GM19397 (cell line): ENCODE results near the gene TCP10L.
"Not testable (repeated sequence)": the region's sequence is repeated elsewhere in the genome, so short reads cannot be mapped to it uniquely, and the experiment has no call there.

Experiments
- ATAC-seq: cut with Tn5 transposase; IDR thresholded peaks from one replicate; pipeline ENCODE4 v1.9.1; 2021; ENCODE audit warnings: mild to moderate bottlenecking, moderate library complexity; ENCODE audit not compliant: unreplicated experiment

TCP10L gene

GRCh38 chr21:32558106-32558505 is 27.2 kb downstream of the TCP10L start:
- no peak for ATAC-seq

GRCh38 chr21:32554832-32555638 is 30.3 kb downstream of the TCP10L start:
- no peak for ATAC-seq

- ATAC-seq: no peak
Observed at GRCh38 chr21:32549886-32550285, 35.4 kb downstream of the TCP10L start.

- no peak for ATAC-seq
Observed at GRCh38 chr21:32549440-32549839, 35.9 kb downstream of the TCP10L start.

- ATAC-seq: no peak
Observed at GRCh38 chr21:32548978-32549377, 36.3 kb downstream of the TCP10L start.

GRCh38 chr21:32547018-32547417 is 38.3 kb downstream of the TCP10L start:
- ATAC-seq: no peak

- ATAC-seq: no peak
Observed at GRCh38 chr21:32545948-32546441, 39.3 kb downstream of the TCP10L start.

GRCh38 chr21:32544697-32545096 is 40.6 kb downstream of the TCP10L start:
- no peak for ATAC-seq

- ATAC-seq: no peak
Observed at GRCh38 chr21:32543975-32544374, 41.3 kb downstream of the TCP10L start.

- ATAC-seq: not testable (repeated sequence)
Observed at GRCh38 chr21:32543056-32543455, 42.3 kb downstream of the TCP10L start.

GRCh38 chr21:32539378-32539777 is 45.9 kb downstream of the TCP10L start:
- ATAC-seq: no peak

GRCh38 chr21:32538147-32538792 is 47.1 kb downstream of the TCP10L start:
- ATAC-seq: no peak

GRCh38 chr21:32537569-32537881 is 47.8 kb downstream of the TCP10L start:
- ATAC-seq: no peak

GRCh38 chr21:32535612-32536011 is 49.7 kb downstream of the TCP10L start:
- no peak for ATAC-seq

- no peak for ATAC-seq
Observed at GRCh38 chr21:32534113-32534512, 51.2 kb downstream of the TCP10L start.

- ATAC-seq: no peak
Observed at GRCh38 chr21:32533611-32534010, 51.7 kb downstream of the TCP10L start.

- ATAC-seq: no peak
Observed at GRCh38 chr21:32533053-32533452, 52.3 kb downstream of the TCP10L start.

- no peak for ATAC-seq
Observed at GRCh38 chr21:32532636-32533035, 52.7 kb downstream of the TCP10L start.

- not testable (repeated sequence) for ATAC-seq
Observed at GRCh38 chr21:32531561-32531960, 53.8 kb downstream of the TCP10L start.

- not testable (repeated sequence) for ATAC-seq
Observed at GRCh38 chr21:32530809-32531208, 54.5 kb downstream of the TCP10L start.

- ATAC-seq: no peak
Observed at GRCh38 chr21:32529679-32530078, 55.6 kb downstream of the TCP10L start.

GRCh38 chr21:32525282-32525681 is 60.0 kb downstream of the TCP10L start:
- ATAC-seq: no peak
